GM12892 (cell line): Measurements from ENCODE around the gene CD2BP2.

Experiments used
- POLR2A ChIP-seq: IDR thresholded peaks from 2 replicates; pipeline ENCODE4 v1.6.1; 2011; ENCODE audit warnings: low read depth, low read length, control low read depth
- POLR2AphosphoS5 ChIP-seq: IDR thresholded peaks from 2 replicates; pipeline ENCODE4 v1.6.1; 2011; ENCODE audit warnings: low read depth, low read length, control low read depth

- TF ChIP-seq POLR2A (no peak), POLR2AphosphoS5 (no peak)
These were observed 24.2 kb upstream of the CD2BP2 start for GRCh38 chr16:30379158-30379783.
